ENCODE results near the gene SNED1. TPM values are rescaled to one million over a fixed set of nuclear protein-coding genes. Genes with fewer than 3 reads are reported as not detected.

The SNED1 gene
- polyA plus RNA-seq, 1 donor (not counting 4 experiments of a cell fraction or from before 2014, with no cell fraction given), result 0.12 TPM

DNA sequence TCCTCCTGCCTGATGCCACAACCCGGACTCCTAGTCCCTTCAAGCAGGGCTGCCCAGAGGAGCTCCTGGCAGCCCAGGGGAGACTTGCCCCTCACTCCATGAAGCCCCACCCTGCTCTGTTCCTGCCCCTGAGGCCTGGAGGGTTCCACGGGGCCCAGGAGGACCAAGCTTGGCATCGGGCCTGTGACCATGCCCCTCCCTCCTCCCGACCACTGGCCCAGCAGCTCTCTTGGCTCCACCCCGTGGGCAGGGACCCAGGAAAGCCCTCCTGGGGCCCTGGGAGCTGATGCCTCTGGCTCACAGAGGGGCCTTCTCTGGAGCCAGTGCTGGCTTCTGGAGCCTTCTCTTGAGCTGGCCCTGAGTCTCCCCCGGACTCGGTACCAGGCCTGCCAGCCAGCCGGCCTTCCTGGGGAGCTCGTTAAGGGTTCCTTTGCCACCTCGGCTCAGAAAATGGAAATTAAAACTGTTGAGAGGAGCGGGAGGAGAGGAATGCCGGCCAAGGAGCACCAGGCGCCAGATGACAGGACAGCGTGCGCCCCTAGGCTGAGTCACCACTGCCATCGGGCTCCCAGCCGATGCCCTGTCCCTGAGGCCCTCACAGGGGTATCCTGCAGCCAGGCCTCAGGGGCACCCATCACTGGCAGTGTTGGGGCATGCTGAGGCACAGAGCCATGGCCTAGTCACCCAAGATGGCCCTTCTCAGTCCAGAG is 40.6 kb upstream of the SNED1 start:
- Histone ChIP-seq H3K9me1 (ENCODE audit: control insufficient read depth, extremely low read depth, insufficient read depth, low read length) (no peaks in the 10 kb centered on the region), H3K4me3 (ENCODE audit: control insufficient read depth in 2 of 3, extremely low read depth in 1 of 3, insufficient read depth in 2 of 3, low read depth in 1 of 3, low read length in 3 of 3) (no peak overlapping the region), H3K9ac (ENCODE audit: control insufficient read depth, extremely low read depth, insufficient read depth, low read length) (no peak overlapping the region), H3K4me2 (ENCODE audit: control insufficient read depth, extremely low read depth, insufficient read depth, low read depth, low read length) (no peak overlapping the region), H2AFZ (ENCODE audit: control insufficient read depth, low read length) (no peak overlapping the region), H3K36me3 (ENCODE audit: control insufficient read depth in 2 of 2, extremely low read depth in 1 of 2, insufficient read depth in 2 of 2, low read length in 2 of 2) (no peaks in the 10 kb centered on the region), H3K79me2 (ENCODE audit: control insufficient read depth, insufficient read depth, low read length) (no peaks in the 10 kb centered on the region), H3K27ac (ENCODE audit: control insufficient read depth, insufficient read depth, low read length) (no peak overlapping the region), H3K4me1 (ENCODE audit: control insufficient read depth, extremely low read depth, insufficient read depth, low read length) (no peaks in the 10 kb centered on the region), H3K27me3 (ENCODE audit: control insufficient read depth, extremely low read depth, insufficient read depth, low read length) (peaks cover 34% of the 10 kb centered on the region), H4K20me1 (ENCODE audit: control insufficient read depth, extremely low read depth, insufficient read depth, low read length) (no peaks in the 10 kb centered on the region), H3K9me3 (ENCODE audit: control insufficient read depth, low read depth, low read length) (no peaks in the 10 kb centered on the region)
- no peak for DNase-seq (ENCODE audit: low read depth, low spot score)
- no peak for FAIRE-seq
- dilution Hi-C loops (cut with MboI; ENCODE audit: extremely low pct_ligation_motif_present, low sequenced_read_pairs), result no loop called here
- no peak for TF ChIP-seq EZH2 (IDR thresholded peaks at IDR 0.05; ENCODE audit: low read length)
- TF ChIP-seq, protein P1, sequence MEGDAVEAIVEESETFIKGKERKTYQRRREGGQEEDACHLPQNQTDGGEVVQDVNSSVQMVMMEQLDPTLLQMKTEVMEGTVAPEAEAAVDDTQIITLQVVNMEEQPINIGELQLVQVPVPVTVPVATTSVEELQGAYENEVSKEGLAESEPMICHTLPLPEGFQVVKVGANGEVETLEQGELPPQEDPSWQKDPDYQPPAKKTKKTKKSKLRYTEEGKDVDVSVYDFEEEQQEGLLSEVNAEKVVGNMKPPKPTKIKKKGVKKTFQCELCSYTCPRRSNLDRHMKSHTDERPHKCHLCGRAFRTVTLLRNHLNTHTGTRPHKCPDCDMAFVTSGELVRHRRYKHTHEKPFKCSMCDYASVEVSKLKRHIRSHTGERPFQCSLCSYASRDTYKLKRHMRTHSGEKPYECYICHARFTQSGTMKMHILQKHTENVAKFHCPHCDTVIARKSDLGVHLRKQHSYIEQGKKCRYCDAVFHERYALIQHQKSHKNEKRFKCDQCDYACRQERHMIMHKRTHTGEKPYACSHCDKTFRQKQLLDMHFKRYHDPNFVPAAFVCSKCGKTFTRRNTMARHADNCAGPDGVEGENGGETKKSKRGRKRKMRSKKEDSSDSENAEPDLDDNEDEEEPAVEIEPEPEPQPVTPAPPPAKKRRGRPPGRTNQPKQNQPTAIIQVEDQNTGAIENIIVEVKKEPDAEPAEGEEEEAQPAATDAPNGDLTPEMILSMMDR (optimal IDR thresholded peaks at IDR 0.05 in 1 of 3, IDR thresholded peaks at IDR 0.05 in 1 of 3, conservative IDR thresholded peaks at IDR 0.05 in 1 of 3; ENCODE audit: extremely low read depth in 1 of 3, insufficient read depth in 2 of 3, low read length in 3 of 3), result no peak

DNA sequence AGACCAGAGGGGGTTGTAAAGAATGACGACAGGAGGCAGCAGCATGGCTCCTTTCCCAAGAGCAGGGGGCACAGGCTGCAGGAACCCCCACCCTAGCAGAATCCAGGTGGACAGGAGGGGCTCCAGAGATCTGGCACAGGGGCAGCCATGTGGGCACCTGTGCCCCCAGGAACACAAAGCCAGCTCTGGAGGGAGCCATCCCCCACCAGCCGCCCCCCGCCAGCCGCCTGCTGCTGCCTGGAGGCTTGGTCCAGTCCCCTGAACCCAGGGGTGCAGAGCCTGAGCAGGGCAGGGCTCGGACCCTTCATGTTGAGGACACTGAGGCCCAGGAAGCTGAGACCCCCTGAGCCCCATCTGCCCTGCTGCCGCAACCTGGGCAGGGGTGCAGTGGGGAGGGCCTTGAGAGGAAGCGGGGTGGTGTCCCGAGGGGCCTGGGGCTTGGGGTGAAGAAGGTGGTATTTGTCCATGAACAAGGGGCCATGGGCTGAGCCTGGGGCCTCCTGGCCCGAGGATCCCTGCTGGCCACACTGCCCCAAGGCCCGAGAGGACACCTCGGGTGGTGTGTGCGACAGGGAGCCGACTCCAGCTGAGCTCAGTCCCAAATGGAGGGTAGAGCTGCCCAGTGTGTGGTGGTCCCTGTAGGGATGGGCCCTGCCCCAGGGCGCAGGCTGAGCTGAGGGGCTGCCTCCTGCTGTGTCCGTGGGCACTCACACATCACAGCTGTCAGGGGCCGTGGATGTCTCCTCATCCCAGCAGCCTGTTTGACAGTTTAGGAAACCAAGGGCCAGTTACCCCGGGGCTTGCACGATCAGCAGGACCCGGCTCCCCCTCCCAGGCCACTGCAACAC is 39.8 kb upstream of the SNED1 start:
- DNase-seq (ENCODE audit: low read depth, low spot score) (no peak), FAIRE-seq (no peak)
- H3K36me3 ChIP-seq (ENCODE audit: control insufficient read depth in 2 of 2, extremely low read depth in 1 of 2, insufficient read depth in 2 of 2, low read length in 2 of 2), result no peaks in the 10 kb centered on the region
- no peaks in the 10 kb centered on the region for H3K79me2 ChIP-seq (ENCODE audit: control insufficient read depth, insufficient read depth, low read length)
- dilution Hi-C loops (cut with MboI; ENCODE audit: extremely low pct_ligation_motif_present, low sequenced_read_pairs), result no loop called here
- no peak overlapping the region for H3K4me2 ChIP-seq (ENCODE audit: control insufficient read depth, extremely low read depth, insufficient read depth, low read depth, low read length)
- no peak overlapping the region for H2AFZ ChIP-seq (ENCODE audit: control insufficient read depth, low read length)
- no peak overlapping the region for H3K27ac ChIP-seq (ENCODE audit: control insufficient read depth, insufficient read depth, low read length)
- peaks cover 34% of the 10 kb centered on the region for H3K27me3 ChIP-seq (ENCODE audit: control insufficient read depth, extremely low read depth, insufficient read depth, low read length)
- no peaks in the 10 kb centered on the region for H3K4me1 ChIP-seq (ENCODE audit: control insufficient read depth, extremely low read depth, insufficient read depth, low read length)
- TF ChIP-seq, protein P1 (optimal IDR thresholded peaks at IDR 0.05 in 1 of 3, IDR thresholded peaks at IDR 0.05 in 1 of 3, conservative IDR thresholded peaks at IDR 0.05 in 1 of 3; ENCODE audit: extremely low read depth in 1 of 3, insufficient read depth in 2 of 3, low read length in 3 of 3), result no peak
- no peak for TF ChIP-seq EZH2 (IDR thresholded peaks at IDR 0.05; ENCODE audit: low read length)
- no peaks in the 10 kb centered on the region for H3K9me3 ChIP-seq (ENCODE audit: control insufficient read depth, low read depth, low read length)
- H3K9me1 ChIP-seq (ENCODE audit: control insufficient read depth, extremely low read depth, insufficient read depth, low read length), result no peaks in the 10 kb centered on the region
- no peak overlapping the region for H3K4me3 ChIP-seq (ENCODE audit: control insufficient read depth in 2 of 3, extremely low read depth in 1 of 3, insufficient read depth in 2 of 3, low read depth in 1 of 3, low read length in 3 of 3)
- H4K20me1 ChIP-seq (ENCODE audit: control insufficient read depth, extremely low read depth, insufficient read depth, low read length), result no peaks in the 10 kb centered on the region
- H3K9ac ChIP-seq (ENCODE audit: control insufficient read depth, extremely low read depth, insufficient read depth, low read length), result no peak overlapping the region
